ENCODE data around the gene GPR39. TPM values are rescaled to one million over a fixed set of nuclear protein-coding genes. Genes with fewer than 3 reads are reported as not detected.

Gene GPR39
- total and polyA plus RNA-seq, 2 donors (not counting 3 experiments of a cell fraction or from before 2014, with no cell fraction given), result 0.03 to 0.20 TPM

GRCh38 chr2:132566379-132566778 is 149.8 kb downstream of the GPR39 start:
- intact Hi-C loops (cut with micrococcal nuclease), result no loop called here
- POLR2A ChIA-PET, result no interaction called here
- no peak for DNase-seq (ENCODE audit: low read depth, low spot score)
- no peak overlapping the region for H3K4me2 ChIP-seq (ENCODE audit: insufficient read depth, low read length)
- no peaks in the 10 kb centered on the region for H3K27me3 ChIP-seq (ENCODE audit: control insufficient read depth in 2 of 2, insufficient read depth in 2 of 2, low read length in 2 of 2)
- FAIRE-seq, result no peak
- H3K4me3 ChIP-seq (replicated peaks in 1 of 3; ENCODE audit: insufficient read depth in 1 of 3, low read depth in 1 of 3, low read length in 3 of 3), result no peak overlapping the region
- H3K27ac ChIP-seq (ENCODE audit: insufficient read depth, low read depth, low read length), result no peak overlapping the region
- dilution Hi-C loops (cut with MboI; ENCODE audit: extremely low pct_ligation_motif_present, low sequenced_read_pairs), result no loop called here
- no peaks in the 10 kb centered on the region for H3K4me1 ChIP-seq (ENCODE audit: control insufficient read depth, extremely low read depth, insufficient read depth, low read length)
- no peak overlapping the region for H2AFZ ChIP-seq (ENCODE audit: low read depth, low read length)
- BruUV-seq (replicated peaks), result no TSS peak
- H3K9me1 ChIP-seq (replicated peaks; ENCODE audit: control insufficient read depth, extremely low read depth, insufficient read depth, low read length), result no peaks in the 10 kb centered on the region
- no peaks in the 10 kb centered on the region for H3K79me2 ChIP-seq (ENCODE audit: control insufficient read depth, insufficient read depth, low read length)
- H3K9ac ChIP-seq (replicated peaks; ENCODE audit: extremely low read depth, insufficient read depth, low read length), result no peak overlapping the region
- H3K36me3 ChIP-seq (ENCODE audit: control insufficient read depth in 2 of 2, extremely low read depth in 1 of 2, insufficient read depth in 2 of 2, low read length in 2 of 2), result no peaks in the 10 kb centered on the region
- TF ChIP-seq POLR2AphosphoS5 (IDR thresholded peaks at IDR 0.05; ENCODE audit: insufficient read depth, low read depth, low read length) (no peak), POLR2A (IDR thresholded peaks at IDR 0.05; ENCODE audit: low read depth, low read length) (no peak), FOS (IDR thresholded peaks at IDR 0.05; ENCODE audit: borderline replicate concordance, insufficient read depth, low read length) (no peak), GATA2 (IDR thresholded peaks at IDR 0.05; ENCODE audit: insufficient read depth, insufficient read length, low read depth, low read length) (no peak), JUN (IDR thresholded peaks at IDR 0.05; ENCODE audit: borderline replicate concordance, insufficient read depth, insufficient read length, low read depth) (no peak), MAX (IDR thresholded peaks at IDR 0.05; ENCODE audit: insufficient read depth, insufficient read length) (no peak), CTCF (IDR thresholded peaks at IDR 0.05; ENCODE audit: extremely low read depth in 1 of 2, insufficient read depth in 1 of 2, low read depth in 1 of 2, low read length in 2 of 2) (no peak), EZH2 (IDR thresholded peaks at IDR 0.05; ENCODE audit: borderline replicate concordance, low read depth, low read length, severe bottlenecking) (no peak), MYC (IDR thresholded peaks at IDR 0.05; ENCODE audit: low read depth, low read length) (no peak)
- CTCF ChIA-PET, result no interaction called here
- no peaks in the 10 kb centered on the region for H3K9me3 ChIP-seq (replicated peaks; ENCODE audit: control insufficient read depth, insufficient read depth, low read length)
- H4K20me1 ChIP-seq (replicated peaks; ENCODE audit: control insufficient read depth, extremely low read depth, insufficient read depth, low read length), result no peaks in the 10 kb centered on the region
